H9 (cell line): ENCODE results near the gene FTO. TPM values are rescaled to one million over a fixed set of nuclear protein-coding genes. Genes with fewer than 3 reads are reported as not detected.

Experiments
- DNase-seq: peaks from one replicate; pipeline ENCODE4 v3.0.0-alpha.2; 2017
- H2AFZ ChIP-seq: one replicate; pipeline ENCODE4 v1.6.1; 2013; ENCODE audit warnings: mild to moderate bottlenecking, low read length, control low read depth, moderate library complexity
- H2AK5ac ChIP-seq: 2 replicates; pipeline ENCODE4 v1.6.1; 2013; ENCODE audit warnings: low read length, control low read depth, mixed read lengths; ENCODE audit not compliant: insufficient read length
- H2BK120ac ChIP-seq: one replicate; pipeline ENCODE4 v1.6.1; 2013; ENCODE audit warnings: low read depth, mild to moderate bottlenecking, low read length, control low read depth, inconsistent platforms; ENCODE audit not compliant: poor library complexity, severe bottlenecking
- H2BK12ac ChIP-seq: 2 replicates; pipeline ENCODE4 v1.6.1; 2013; ENCODE audit warnings: low read length, control low read depth, mixed read lengths, low read depth; ENCODE audit not compliant: insufficient read length
- H2BK15ac ChIP-seq: 2 replicates; pipeline ENCODE4 v1.6.1; 2013; ENCODE audit warnings: low read depth, low read length, control low read depth
- H2BK20ac ChIP-seq: one replicate; pipeline ENCODE4 v1.6.1; 2013; ENCODE audit warnings: low read depth, mild to moderate bottlenecking, low read length, control low read depth, inconsistent platforms; ENCODE audit not compliant: poor library complexity, severe bottlenecking
- H2BK5ac ChIP-seq: 2 replicates; pipeline ENCODE4 v1.6.1; 2013; ENCODE audit warnings: low read length, control low read depth, mixed read lengths; ENCODE audit not compliant: insufficient read length
- H3K14ac ChIP-seq: 2 replicates; pipeline ENCODE4 v1.6.1; 2013; ENCODE audit warnings: low read length, control low read depth; ENCODE audit not compliant: insufficient read depth
- H3K18ac ChIP-seq: 2 replicates; pipeline ENCODE4 v1.6.1; 2013; ENCODE audit warnings: low read depth, mild to moderate bottlenecking, mixed read lengths, low read length, control low read depth; ENCODE audit not compliant: insufficient read length
- H3K23ac ChIP-seq: 2 replicates; pipeline ENCODE4 v1.6.1; 2013; ENCODE audit warnings: low read length, control low read depth, mixed read lengths, low read depth; ENCODE audit not compliant: insufficient read length
- H3K23me2 ChIP-seq: 2 replicates; pipeline ENCODE4 v1.6.1; 2013; ENCODE audit warnings: low read depth, mild to moderate bottlenecking, mixed read lengths, low read length, control low read depth; ENCODE audit not compliant: insufficient read length, poor library complexity, severe bottlenecking
- H3K27ac ChIP-seq: 2 replicates; pipeline ENCODE4 v1.5.1; 2013; ENCODE audit warnings: low read length, control low read depth, mixed read lengths, low read depth; ENCODE audit not compliant: insufficient read length
- H3K27me3 ChIP-seq: 2 replicates; pipeline ENCODE4 v1.6.1; 2013; ENCODE audit warnings: low read length, control low read depth, inconsistent platforms; ENCODE audit not compliant: insufficient read depth
- H3K4ac ChIP-seq: 2 replicates; pipeline ENCODE4 v1.6.1; 2013; ENCODE audit warnings: low read depth, mild to moderate bottlenecking, control low read depth, inconsistent platforms, low read length, moderate library complexity
- H3K4me1 ChIP-seq: 2 replicates; pipeline ENCODE4 v1.6.1; 2013; ENCODE audit warnings: low read length, control low read depth, inconsistent platforms; ENCODE audit not compliant: insufficient read depth
- H3K4me2 ChIP-seq: 2 replicates; pipeline ENCODE4 v1.6.1; 2013; ENCODE audit warnings: low read length, control low read depth, mixed read lengths; ENCODE audit not compliant: insufficient read length, insufficient read depth
- H3K56ac ChIP-seq: 2 replicates; pipeline ENCODE4 v1.6.1; 2013; ENCODE audit warnings: low read depth, mild to moderate bottlenecking, mixed read lengths, low read length, control low read depth; ENCODE audit not compliant: insufficient read length
- H3K79me1 ChIP-seq: 2 replicates; pipeline ENCODE4 v1.6.1; 2013; ENCODE audit warnings: low read depth, mild to moderate bottlenecking, moderate library complexity, low read length, control low read depth, inconsistent platforms; ENCODE audit not compliant: insufficient read depth, poor library complexity, severe bottlenecking
- H3K79me2 ChIP-seq: 2 replicates; pipeline ENCODE4 v1.6.1; 2013; ENCODE audit warnings: low read length, control low read depth, inconsistent platforms; ENCODE audit not compliant: insufficient read depth
- H3K9ac ChIP-seq: 2 replicates; pipeline ENCODE4 v1.6.1; 2013; ENCODE audit warnings: low read length, control low read depth, mixed read lengths; ENCODE audit not compliant: insufficient read length; ENCODE audit errors: extremely low read depth
- H3K9me3 ChIP-seq: one replicate; pipeline ENCODE4 v1.6.1; 2013; ENCODE audit warnings: low read depth, low read length, inconsistent platforms; ENCODE audit not compliant: control insufficient read depth
- H3T11ph ChIP-seq: one replicate; pipeline ENCODE4 v1.6.1; 2013; ENCODE audit warnings: mild to moderate bottlenecking, low read length, control low read depth, inconsistent platforms
- H4K20me1 ChIP-seq: one replicate; pipeline ENCODE4 v1.6.1; 2013; ENCODE audit not compliant: control insufficient read depth, insufficient read length, insufficient read depth
- H4K5ac ChIP-seq: 2 replicates; pipeline ENCODE4 v1.6.1; 2013; ENCODE audit warnings: low read depth, mild to moderate bottlenecking, mixed read lengths, low read length, control low read depth; ENCODE audit not compliant: insufficient read length
- H4K8ac ChIP-seq: replicated peaks from 2 replicates; pipeline ENCODE4 v1.6.1; 2013; ENCODE audit warnings: low read length, control low read depth, mixed read lengths, low read depth; ENCODE audit not compliant: insufficient read length
- H4K91ac ChIP-seq: 2 replicates; pipeline ENCODE4 v1.6.1; 2013; ENCODE audit warnings: low read depth, mild to moderate bottlenecking, moderate library complexity, mixed read lengths, low read length, control low read depth; ENCODE audit not compliant: insufficient read length
- H3K27ac Mint-ChIP-seq, 3 experiments: 2 replicates in 2 of 3; 3 replicates in 1 of 3; pipeline ENCODE4 v1.8.0; 2020 to 2021; ENCODE audit warnings: mixed read lengths in 3 of 3, mild to moderate bottlenecking in 1 of 3, moderate library complexity in 1 of 3
- H3K27me3 Mint-ChIP-seq: 2 replicates; pipeline ENCODE4 v1.8.0; 2021; ENCODE audit warnings: low read depth, mild to moderate bottlenecking, moderate library complexity, mixed read lengths
- H3K36me3 Mint-ChIP-seq, 3 experiments: 2 replicates in 2 of 3; 3 replicates in 1 of 3; pipeline ENCODE4 v1.8.0; 2020 to 2021; ENCODE audit warnings: low read depth in 3 of 3, mixed read lengths in 3 of 3; ENCODE audit not compliant: insufficient read depth in 1 of 3
- H3K4me1 Mint-ChIP-seq, 2 experiments: 2 replicates each; pipeline ENCODE4 v1.8.0; 2020; ENCODE audit warnings: mixed read lengths in 2 of 2
- H3K4me3 Mint-ChIP-seq, 2 experiments: 2 replicates in 1 of 2; 3 replicates in 1 of 2; pipeline ENCODE4 v1.8.0; 2020 to 2021; ENCODE audit warnings: mild to moderate bottlenecking in 2 of 2, mixed read lengths in 2 of 2, moderate library complexity in 1 of 2
- H3K9me3 Mint-ChIP-seq, 2 experiments: 2 replicates in 1 of 2; 3 replicates in 1 of 2; pipeline ENCODE4 v1.8.0; 2020; ENCODE audit warnings: mild to moderate bottlenecking in 2 of 2, mixed read lengths in 2 of 2, moderate library complexity in 1 of 2
- WGBS: extraction: QIAGEN DNeasy Blood & Tissue Kit; methylation state at CpG from one replicate; pipeline ENCODE4 v1.1.7; 2013; ENCODE audit warnings: missing lambda C conversion rate, low lambda C conversion rate, mixed read lengths; ENCODE audit not compliant: insufficient read length; ENCODE audit errors: extremely low coverage; 5-methylcytosine and 5-hydroxymethylcytosine counted together
- total RNA-seq: library from RNA; stranded (reverse); gene quantifications from 2 replicates; pipeline ENCODE4 v1.2.1, GENCODE V29; 2021
- TF ChIP-seq, protein P1 (sequence below): fragments of 200-600 bp; sonication (generic); conservative IDR thresholded peaks from 3 replicates; pipeline ENCODE4 v1.8.0; 2021; ENCODE audit warnings: antibody characterized with exemption, mild to moderate bottlenecking

The FTO gene
- total RNA-seq, 1 experiment from 2014 or later, result 67.9 TPM

DNA sequence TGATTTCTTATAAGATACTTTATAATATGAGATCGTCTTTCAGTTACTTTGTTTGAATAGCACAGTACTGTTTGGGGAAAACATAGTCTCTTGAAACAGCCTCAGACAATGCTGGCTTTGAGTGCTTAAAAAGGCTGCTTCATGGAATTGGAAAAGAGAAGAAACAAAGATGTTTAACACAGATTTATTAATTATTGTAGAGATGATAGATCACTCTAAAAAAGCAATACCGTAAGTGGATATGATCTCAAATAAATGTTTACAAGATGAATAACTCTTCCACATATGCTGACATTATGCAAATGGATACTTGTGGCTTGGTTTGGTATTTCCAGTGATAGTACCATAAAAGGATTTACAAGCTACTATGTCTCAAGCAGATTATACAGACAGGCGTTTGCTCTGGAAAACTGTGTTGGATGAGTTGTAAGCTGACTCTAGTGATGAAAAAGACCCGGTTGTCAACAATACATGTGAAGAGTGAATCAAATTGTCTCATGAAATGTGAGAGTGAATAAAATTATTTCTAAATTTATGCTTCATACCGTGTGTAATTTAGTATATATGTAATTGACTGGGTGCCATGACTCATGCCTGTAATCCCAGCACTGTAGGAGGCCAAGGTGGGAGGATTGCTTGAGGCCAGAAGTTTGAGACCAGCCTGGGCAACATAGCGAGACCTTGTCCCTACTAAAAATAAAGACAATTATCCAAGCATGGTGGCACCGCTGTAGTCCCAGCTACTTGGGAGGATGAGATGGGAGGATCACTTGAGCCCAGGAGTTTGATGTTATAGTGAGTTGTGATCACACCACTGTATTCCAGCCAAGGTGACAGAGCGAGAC lies 105.4 kb downstream of the FTO start:
- no peak overlapping the region for H2AFZ ChIP-seq
- no peak overlapping the region for H2BK20ac ChIP-seq
- H3K56ac ChIP-seq, result no peak overlapping the region
- no CpG with 5 or more reads among the region's 8 CpGs for WGBS
- no peak overlapping the region for H3K4ac ChIP-seq
- Mint-ChIP-seq H3K4me1 (peaks cover 20 to 26% of the 10 kb centered on the region in 2 experiments), H3K36me3 (peaks cover 0 to 6% (median 2%) of the 10 kb centered on the region in 3 experiments; a peak in 4 of 7 replicates), H3K27me3 (no peaks in the 10 kb centered on the region), H3K9me3 (no peaks in the 10 kb centered on the region), H3K4me3 (no peak overlapping the region), H3K27ac (no peak overlapping the region)
- H2BK12ac ChIP-seq, result no peak overlapping the region
- H3K27me3 ChIP-seq, result no peaks in the 10 kb centered on the region
- H4K91ac ChIP-seq, result no peak overlapping the region
- no peak for DNase-seq
- peaks cover 3% of the 10 kb centered on the region; the same call in 1 of the 2 replicates for H3K4me1 ChIP-seq
- no peak overlapping the region for H3K18ac ChIP-seq
- no peak overlapping the region for H3K4me2 ChIP-seq
- TF ChIP-seq, protein P1, sequence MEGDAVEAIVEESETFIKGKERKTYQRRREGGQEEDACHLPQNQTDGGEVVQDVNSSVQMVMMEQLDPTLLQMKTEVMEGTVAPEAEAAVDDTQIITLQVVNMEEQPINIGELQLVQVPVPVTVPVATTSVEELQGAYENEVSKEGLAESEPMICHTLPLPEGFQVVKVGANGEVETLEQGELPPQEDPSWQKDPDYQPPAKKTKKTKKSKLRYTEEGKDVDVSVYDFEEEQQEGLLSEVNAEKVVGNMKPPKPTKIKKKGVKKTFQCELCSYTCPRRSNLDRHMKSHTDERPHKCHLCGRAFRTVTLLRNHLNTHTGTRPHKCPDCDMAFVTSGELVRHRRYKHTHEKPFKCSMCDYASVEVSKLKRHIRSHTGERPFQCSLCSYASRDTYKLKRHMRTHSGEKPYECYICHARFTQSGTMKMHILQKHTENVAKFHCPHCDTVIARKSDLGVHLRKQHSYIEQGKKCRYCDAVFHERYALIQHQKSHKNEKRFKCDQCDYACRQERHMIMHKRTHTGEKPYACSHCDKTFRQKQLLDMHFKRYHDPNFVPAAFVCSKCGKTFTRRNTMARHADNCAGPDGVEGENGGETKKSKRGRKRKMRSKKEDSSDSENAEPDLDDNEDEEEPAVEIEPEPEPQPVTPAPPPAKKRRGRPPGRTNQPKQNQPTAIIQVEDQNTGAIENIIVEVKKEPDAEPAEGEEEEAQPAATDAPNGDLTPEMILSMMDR, result no peak
- no peak overlapping the region for H3K27ac ChIP-seq
- H2AK5ac ChIP-seq, result no peak overlapping the region
- no peaks in the 10 kb centered on the region for H3K79me2 ChIP-seq
- H4K8ac ChIP-seq, result no peak overlapping the region
- H3K23ac ChIP-seq, result no peak overlapping the region
- no peaks in the 10 kb centered on the region for H3K23me2 ChIP-seq
- no peak overlapping the region for H4K5ac ChIP-seq
- no peak overlapping the region for H2BK15ac ChIP-seq
- no peak overlapping the region for H3K14ac ChIP-seq
- no peak overlapping the region for H2BK120ac ChIP-seq
- H3K9ac ChIP-seq, result no peak overlapping the region
- no peak overlapping the region for H3T11ph ChIP-seq
- no peaks in the 10 kb centered on the region for H3K9me3 ChIP-seq
- H4K20me1 ChIP-seq, result no peaks in the 10 kb centered on the region
- H2BK5ac ChIP-seq, result no peak overlapping the region
- H3K79me1 ChIP-seq, result no peaks in the 10 kb centered on the region
